H9 (cell line): ENCODE data around the gene PTDSS2. TPM values are rescaled to one million over a fixed set of nuclear protein-coding genes. Genes with fewer than 3 reads are reported as not detected.

Source experiments
- DNase-seq: peaks from one replicate; pipeline ENCODE4 v3.0.0-alpha.2; 2017
- H2AFZ ChIP-seq: one replicate; pipeline ENCODE4 v1.6.1; 2013; ENCODE audit warnings: mild to moderate bottlenecking, low read length, control low read depth, moderate library complexity
- H2AK5ac ChIP-seq: 2 replicates; pipeline ENCODE4 v1.6.1; 2013; ENCODE audit warnings: low read length, control low read depth, mixed read lengths; ENCODE audit not compliant: insufficient read length
- H2BK120ac ChIP-seq: one replicate; pipeline ENCODE4 v1.6.1; 2013; ENCODE audit warnings: low read depth, mild to moderate bottlenecking, low read length, control low read depth, inconsistent platforms; ENCODE audit not compliant: poor library complexity, severe bottlenecking
- H2BK12ac ChIP-seq: 2 replicates; pipeline ENCODE4 v1.6.1; 2013; ENCODE audit warnings: low read length, control low read depth, mixed read lengths, low read depth; ENCODE audit not compliant: insufficient read length
- H2BK15ac ChIP-seq: 2 replicates; pipeline ENCODE4 v1.6.1; 2013; ENCODE audit warnings: low read depth, low read length, control low read depth
- H2BK20ac ChIP-seq: one replicate; pipeline ENCODE4 v1.6.1; 2013; ENCODE audit warnings: low read depth, mild to moderate bottlenecking, low read length, control low read depth, inconsistent platforms; ENCODE audit not compliant: poor library complexity, severe bottlenecking
- H2BK5ac ChIP-seq: 2 replicates; pipeline ENCODE4 v1.6.1; 2013; ENCODE audit warnings: low read length, control low read depth, mixed read lengths; ENCODE audit not compliant: insufficient read length
- H3K14ac ChIP-seq: 2 replicates; pipeline ENCODE4 v1.6.1; 2013; ENCODE audit warnings: low read length, control low read depth; ENCODE audit not compliant: insufficient read depth
- H3K18ac ChIP-seq: 2 replicates; pipeline ENCODE4 v1.6.1; 2013; ENCODE audit warnings: low read depth, mild to moderate bottlenecking, mixed read lengths, low read length, control low read depth; ENCODE audit not compliant: insufficient read length
- H3K23ac ChIP-seq: 2 replicates; pipeline ENCODE4 v1.6.1; 2013; ENCODE audit warnings: low read length, control low read depth, mixed read lengths, low read depth; ENCODE audit not compliant: insufficient read length
- H3K23me2 ChIP-seq: 2 replicates; pipeline ENCODE4 v1.6.1; 2013; ENCODE audit warnings: low read depth, mild to moderate bottlenecking, mixed read lengths, low read length, control low read depth; ENCODE audit not compliant: insufficient read length, poor library complexity, severe bottlenecking
- H3K27ac ChIP-seq: 2 replicates; pipeline ENCODE4 v1.5.1; 2013; ENCODE audit warnings: low read length, control low read depth, mixed read lengths, low read depth; ENCODE audit not compliant: insufficient read length
- H3K27me3 ChIP-seq: 2 replicates; pipeline ENCODE4 v1.6.1; 2013; ENCODE audit warnings: low read length, control low read depth, inconsistent platforms; ENCODE audit not compliant: insufficient read depth
- H3K4ac ChIP-seq: 2 replicates; pipeline ENCODE4 v1.6.1; 2013; ENCODE audit warnings: low read depth, mild to moderate bottlenecking, control low read depth, inconsistent platforms, low read length, moderate library complexity
- H3K4me1 ChIP-seq: 2 replicates; pipeline ENCODE4 v1.6.1; 2013; ENCODE audit warnings: low read length, control low read depth, inconsistent platforms; ENCODE audit not compliant: insufficient read depth
- H3K4me2 ChIP-seq: 2 replicates; pipeline ENCODE4 v1.6.1; 2013; ENCODE audit warnings: low read length, control low read depth, mixed read lengths; ENCODE audit not compliant: insufficient read length, insufficient read depth
- H3K56ac ChIP-seq: 2 replicates; pipeline ENCODE4 v1.6.1; 2013; ENCODE audit warnings: low read depth, mild to moderate bottlenecking, mixed read lengths, low read length, control low read depth; ENCODE audit not compliant: insufficient read length
- H3K79me1 ChIP-seq: 2 replicates; pipeline ENCODE4 v1.6.1; 2013; ENCODE audit warnings: low read depth, mild to moderate bottlenecking, moderate library complexity, low read length, control low read depth, inconsistent platforms; ENCODE audit not compliant: insufficient read depth, poor library complexity, severe bottlenecking
- H3K79me2 ChIP-seq: 2 replicates; pipeline ENCODE4 v1.6.1; 2013; ENCODE audit warnings: low read length, control low read depth, inconsistent platforms; ENCODE audit not compliant: insufficient read depth
- H3K9ac ChIP-seq: 2 replicates; pipeline ENCODE4 v1.6.1; 2013; ENCODE audit warnings: low read length, control low read depth, mixed read lengths; ENCODE audit not compliant: insufficient read length; ENCODE audit errors: extremely low read depth
- H3K9me3 ChIP-seq: one replicate; pipeline ENCODE4 v1.6.1; 2013; ENCODE audit warnings: low read depth, low read length, inconsistent platforms; ENCODE audit not compliant: control insufficient read depth
- H3T11ph ChIP-seq: one replicate; pipeline ENCODE4 v1.6.1; 2013; ENCODE audit warnings: mild to moderate bottlenecking, low read length, control low read depth, inconsistent platforms
- H4K20me1 ChIP-seq: one replicate; pipeline ENCODE4 v1.6.1; 2013; ENCODE audit not compliant: control insufficient read depth, insufficient read length, insufficient read depth
- H4K5ac ChIP-seq: 2 replicates; pipeline ENCODE4 v1.6.1; 2013; ENCODE audit warnings: low read depth, mild to moderate bottlenecking, mixed read lengths, low read length, control low read depth; ENCODE audit not compliant: insufficient read length
- H4K8ac ChIP-seq: replicated peaks from 2 replicates; pipeline ENCODE4 v1.6.1; 2013; ENCODE audit warnings: low read length, control low read depth, mixed read lengths, low read depth; ENCODE audit not compliant: insufficient read length
- H4K91ac ChIP-seq: 2 replicates; pipeline ENCODE4 v1.6.1; 2013; ENCODE audit warnings: low read depth, mild to moderate bottlenecking, moderate library complexity, mixed read lengths, low read length, control low read depth; ENCODE audit not compliant: insufficient read length
- H3K27ac Mint-ChIP-seq, 3 experiments: 2 replicates in 2 of 3; 3 replicates in 1 of 3; pipeline ENCODE4 v1.8.0; 2020 to 2021; ENCODE audit warnings: mixed read lengths in 3 of 3, mild to moderate bottlenecking in 1 of 3, moderate library complexity in 1 of 3
- H3K27me3 Mint-ChIP-seq: 2 replicates; pipeline ENCODE4 v1.8.0; 2021; ENCODE audit warnings: low read depth, mild to moderate bottlenecking, moderate library complexity, mixed read lengths
- H3K36me3 Mint-ChIP-seq, 3 experiments: 2 replicates in 2 of 3; 3 replicates in 1 of 3; pipeline ENCODE4 v1.8.0; 2020 to 2021; ENCODE audit warnings: low read depth in 3 of 3, mixed read lengths in 3 of 3; ENCODE audit not compliant: insufficient read depth in 1 of 3
- H3K4me1 Mint-ChIP-seq, 2 experiments: 2 replicates each; pipeline ENCODE4 v1.8.0; 2020; ENCODE audit warnings: mixed read lengths in 2 of 2
- H3K4me3 Mint-ChIP-seq, 2 experiments: 2 replicates in 1 of 2; 3 replicates in 1 of 2; pipeline ENCODE4 v1.8.0; 2020 to 2021; ENCODE audit warnings: mild to moderate bottlenecking in 2 of 2, mixed read lengths in 2 of 2, moderate library complexity in 1 of 2
- H3K9me3 Mint-ChIP-seq, 2 experiments: 2 replicates in 1 of 2; 3 replicates in 1 of 2; pipeline ENCODE4 v1.8.0; 2020; ENCODE audit warnings: mild to moderate bottlenecking in 2 of 2, mixed read lengths in 2 of 2, moderate library complexity in 1 of 2
- CTCF ChIP-seq: fragments of 200-600 bp; sonication (generic); conservative IDR thresholded peaks from 3 replicates; pipeline ENCODE4 v1.8.0; 2021; ENCODE audit warnings: antibody characterized with exemption, mild to moderate bottlenecking
- WGBS: extraction: QIAGEN DNeasy Blood & Tissue Kit; methylation state at CpG from one replicate; pipeline ENCODE4 v1.1.7; 2013; ENCODE audit warnings: missing lambda C conversion rate, low lambda C conversion rate, mixed read lengths; ENCODE audit not compliant: insufficient read length; ENCODE audit errors: extremely low coverage; 5-methylcytosine and 5-hydroxymethylcytosine counted together
- total RNA-seq: library from RNA; stranded (reverse); gene quantifications from 2 replicates; pipeline ENCODE4 v1.2.1, GENCODE V29; 2021

PTDSS2 gene
- total RNA-seq, 1 experiment from 2014 or later, result 55.3 TPM

- H3T11ph ChIP-seq, result no peak overlapping the region
- H2BK5ac ChIP-seq, result no peak overlapping the region
- no peaks in the 10 kb centered on the region for H3K79me1 ChIP-seq
- H3K18ac ChIP-seq, result no peak overlapping the region
- TF ChIP-seq CTCF, result no peak
- no peak overlapping the region for H2AK5ac ChIP-seq
- no peak overlapping the region for H3K4ac ChIP-seq
- Mint-ChIP-seq H3K27me3 (no peaks in the 10 kb centered on the region), H3K4me3 (no peak overlapping the region), H3K27ac (no peak overlapping the region), H3K9me3 (no peaks in the 10 kb centered on the region), H3K4me1 (peaks cover 5 to 17% of the 10 kb centered on the region in 2 experiments; a peak in 3 of 4 replicates), H3K36me3 (peaks cover 0 to 5% (median 4%) of the 10 kb centered on the region in 3 experiments; a peak in 4 of 7 replicates)
- H4K91ac ChIP-seq, result no peak overlapping the region
- no peak overlapping the region for H3K27ac ChIP-seq
- H3K23me2 ChIP-seq, result no peaks in the 10 kb centered on the region
- no peak overlapping the region for H2BK120ac ChIP-seq
- DNase-seq, result no peak
- H2BK15ac ChIP-seq, result no peak overlapping the region
- no peaks in the 10 kb centered on the region for H4K20me1 ChIP-seq
- H3K23ac ChIP-seq, result no peak overlapping the region
- no peak overlapping the region for H2BK20ac ChIP-seq
- no peak overlapping the region for H4K8ac ChIP-seq
- no peaks in the 10 kb centered on the region; the same call in 1 of the 2 replicates for H3K79me2 ChIP-seq
- WGBS, result no CpG with 5 or more reads among the region's 48 CpGs
- H2BK12ac ChIP-seq, result no peak overlapping the region
- H3K56ac ChIP-seq, result no peak overlapping the region
- H4K5ac ChIP-seq, result no peak overlapping the region
- no peaks in the 10 kb centered on the region for H3K4me1 ChIP-seq
- H3K14ac ChIP-seq, result no peak overlapping the region
- no peaks in the 10 kb centered on the region for H3K9me3 ChIP-seq
- H3K27me3 ChIP-seq, result no peaks in the 10 kb centered on the region
- H3K9ac ChIP-seq, result no peak overlapping the region
- no peak overlapping the region for H2AFZ ChIP-seq
- no peak overlapping the region for H3K4me2 ChIP-seq
Observed at GRCh38 chr11:474914-475506, 24.9 kb downstream of the PTDSS2 start.
